ENCODE measurements around the gene MDM1. TPM values are rescaled to one million over a fixed set of nuclear protein-coding genes. Genes with fewer than 3 reads are reported as not detected.

The MDM1 gene
- total RNA-seq, 1 experiment from 2014 or later: 10.6 TPM

- Histone ChIP-seq H3K4ac (ENCODE audit: low read depth, low read length) (no peak overlapping the region), H3K56ac (ENCODE audit: insufficient read length, low read depth, low read length) (no peak overlapping the region), H3K79me1 (ENCODE audit: insufficient read depth, low read depth, low read length, poor library complexity, severe bottlenecking) (no peaks in the 10 kb centered on the region), H3K9ac (ENCODE audit: extremely low read depth, insufficient read length, low read length) (no peak overlapping the region), H4K91ac (ENCODE audit: insufficient read length, low read depth, low read length) (no peak overlapping the region), H3K79me2 (ENCODE audit: insufficient read depth, low read length) (no peaks in the 10 kb centered on the region), H2BK12ac (ENCODE audit: insufficient read length, low read depth, low read length) (no peak overlapping the region), H3K9me3 (ENCODE audit: control insufficient read depth, low read depth, low read length) (no peaks in the 10 kb centered on the region), H2AK5ac (ENCODE audit: insufficient read length, low read length) (no peak overlapping the region), H3K14ac (ENCODE audit: insufficient read depth, low read length) (no peak overlapping the region), H2BK5ac (ENCODE audit: insufficient read length, low read length) (no peak overlapping the region), H3K27ac (ENCODE audit: insufficient read length, low read depth, low read length) (no peak overlapping the region), H3K23me2 (ENCODE audit: insufficient read length, low read depth, low read length, poor library complexity, severe bottlenecking) (no peaks in the 10 kb centered on the region), H2BK120ac (ENCODE audit: low read depth, low read length, poor library complexity, severe bottlenecking) (no peak overlapping the region), H3K18ac (ENCODE audit: insufficient read length, low read depth, low read length) (no peak overlapping the region), H3K23ac (ENCODE audit: insufficient read length, low read depth, low read length) (no peak overlapping the region), H2BK20ac (ENCODE audit: low read depth, low read length, poor library complexity, severe bottlenecking) (no peak overlapping the region), H4K8ac (replicated peaks; ENCODE audit: insufficient read length, low read depth, low read length) (no peak overlapping the region), H3K4me1 (ENCODE audit: insufficient read depth, low read length) (no peaks in the 10 kb centered on the region), H2BK15ac (ENCODE audit: low read depth, low read length) (no peak overlapping the region), H3T11ph (ENCODE audit: low read length) (no peak overlapping the region), H3K27me3 (ENCODE audit: insufficient read depth, low read length) (no peaks in the 10 kb centered on the region), H2AFZ (ENCODE audit: low read length) (no peak overlapping the region), H4K20me1 (ENCODE audit: control insufficient read depth, insufficient read depth, insufficient read length) (no peaks in the 10 kb centered on the region), H3K4me2 (ENCODE audit: insufficient read depth, insufficient read length, low read length) (no peak overlapping the region), H4K5ac (ENCODE audit: insufficient read length, low read depth, low read length) (no peak overlapping the region)
- H3K27me3 Mint-ChIP-seq (ENCODE audit: low read depth): no peaks in the 10 kb centered on the region
- H3K4me1 Mint-ChIP-seq: no peaks in the 10 kb centered on the region
- no peak overlapping the region for H3K4me3 Mint-ChIP-seq
- DNase-seq: no peak
- H3K9me3 Mint-ChIP-seq: no peaks in the 10 kb centered on the region
- WGBS (ENCODE audit: extremely low coverage, insufficient read length, low lambda C conversion rate): no CpG with 5 or more reads among the region's 5 CpGs
- no peaks in the 10 kb centered on the region for H3K36me3 Mint-ChIP-seq (ENCODE audit: insufficient read depth in 1 of 3, low read depth in 3 of 3)
- TF ChIP-seq CTCF (conservative IDR thresholded peaks at IDR 0.05): no peak
- no peak overlapping the region for H3K27ac Mint-ChIP-seq
Observed at GRCh38 chr12:68287106-68287505, 45.1 kb downstream of the MDM1 start.

Data from H9 (cell line).